HG03108 (cell line): ENCODE results near the gene MIGA2.

ENCODE experiments used
- ATAC-seq: cut with Tn5 transposase; IDR thresholded peaks from one replicate; pipeline ENCODE4 v1.9.1; 2021; ENCODE audit warnings: moderate library complexity; ENCODE audit not compliant: unreplicated experiment

Gene MIGA2

GRCh38 chr9:129035838-129036237 lies 588 bp upstream of the MIGA2 start:
- ATAC-seq, result peak; percentile 1

- no peak for ATAC-seq
Measured at GRCh38 chr9:129036923-129037766, 719 bp downstream of the MIGA2 start.

DNA sequence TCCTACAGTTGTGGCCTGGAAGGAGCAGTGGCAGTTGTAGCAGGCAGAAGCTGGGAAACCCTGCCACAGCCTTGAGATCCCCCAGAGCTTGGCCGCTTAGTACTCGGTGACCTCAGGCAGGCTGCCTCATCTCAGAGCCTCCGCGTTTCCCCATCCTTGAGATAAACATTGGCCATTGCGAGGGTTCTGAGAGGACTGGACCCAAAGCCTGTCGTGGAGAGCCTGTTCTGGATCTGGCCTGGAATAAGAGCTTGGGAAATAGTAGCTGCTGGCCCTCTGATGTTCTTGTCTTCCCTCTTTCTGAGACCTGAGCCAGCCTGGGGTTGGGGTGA lies 1.3 kb downstream of the MIGA2 start:
- no peak for ATAC-seq

DNA sequence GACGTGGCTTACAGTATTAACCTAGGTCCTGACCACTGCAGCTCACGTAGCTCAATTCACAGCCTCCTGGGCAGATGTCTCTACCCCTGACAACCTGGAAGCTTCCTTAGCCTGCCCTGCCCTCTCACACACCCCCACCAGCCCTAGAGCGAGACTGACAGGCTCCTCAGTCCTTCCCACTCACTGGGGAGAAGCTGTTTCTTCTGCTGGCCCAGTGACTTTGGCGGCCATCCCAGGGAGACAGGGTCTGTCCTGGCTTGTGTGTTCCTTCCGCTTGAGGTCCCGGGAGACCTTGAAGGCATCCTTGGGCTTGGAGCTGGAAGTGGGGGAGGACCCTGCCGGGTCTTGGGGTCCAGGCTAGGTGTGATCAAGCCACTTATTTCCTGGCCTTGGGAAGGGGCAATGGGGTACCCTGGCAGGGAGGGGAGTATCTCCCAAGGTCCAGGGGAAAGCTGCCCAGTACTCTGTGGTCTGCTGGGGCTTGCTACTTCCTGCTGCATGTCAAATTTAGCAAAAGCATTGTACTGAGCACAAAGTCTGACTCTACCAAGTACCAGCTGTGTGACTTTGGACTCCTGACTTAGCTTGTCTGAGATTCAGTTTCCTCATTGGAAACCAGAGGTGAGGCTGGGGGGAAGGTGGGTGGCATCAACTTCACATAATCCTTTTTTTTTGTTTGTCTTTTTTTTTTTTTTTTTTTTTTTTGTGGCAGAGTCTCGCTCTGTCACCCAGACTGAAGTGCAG lies 1.9 kb downstream of the MIGA2 start:
- ATAC-seq, result no peak

DNA sequence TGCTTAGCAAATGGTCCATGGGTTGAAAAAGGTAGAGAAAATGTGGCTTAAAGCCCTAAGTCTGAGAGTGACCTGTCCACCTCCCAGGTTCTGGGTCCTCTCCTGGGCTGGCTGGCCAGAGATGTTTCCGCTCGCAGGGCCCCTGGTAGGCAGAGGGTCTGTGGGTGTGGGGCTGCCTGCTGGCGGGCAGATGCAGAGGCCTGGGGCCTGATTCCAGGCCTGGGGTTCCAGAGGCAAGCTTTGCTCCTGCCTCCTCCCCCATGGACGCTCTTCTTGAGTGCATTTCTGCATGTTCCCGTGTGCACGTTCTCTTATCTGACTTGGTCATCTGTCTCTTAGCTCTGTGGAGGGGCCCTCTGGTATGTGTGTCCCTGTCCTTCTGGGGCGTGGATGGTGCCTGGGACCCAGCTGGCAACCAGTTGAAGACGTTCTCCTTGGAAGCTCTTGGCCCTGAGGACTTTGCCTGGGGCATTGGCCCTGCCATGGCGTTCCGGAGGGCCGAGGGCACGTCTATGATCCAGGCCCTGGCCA lies 3.8 kb downstream of the MIGA2 start:
- no peak for ATAC-seq

DNA sequence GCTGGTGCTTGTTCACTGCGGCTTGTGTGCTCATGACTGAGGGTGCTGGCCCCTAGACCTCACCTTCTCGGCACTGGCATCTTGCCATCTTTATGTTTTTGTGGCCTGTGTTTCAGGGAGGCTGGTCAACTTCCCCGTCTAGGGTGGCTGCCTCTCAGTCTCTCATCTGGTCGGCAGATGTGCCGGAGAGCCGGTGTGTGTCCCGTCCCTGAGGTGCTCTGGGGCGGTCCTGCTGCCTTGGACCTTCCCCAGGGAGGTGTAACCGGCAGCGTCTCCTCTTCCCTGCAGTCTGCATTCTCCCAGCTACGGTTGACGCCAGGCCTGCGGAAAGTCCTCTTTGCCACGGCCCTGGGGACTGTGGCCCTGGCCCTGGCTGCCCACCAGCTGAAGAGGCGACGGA lies 5.6 kb downstream of the MIGA2 start:
- no peak for ATAC-seq

DNA sequence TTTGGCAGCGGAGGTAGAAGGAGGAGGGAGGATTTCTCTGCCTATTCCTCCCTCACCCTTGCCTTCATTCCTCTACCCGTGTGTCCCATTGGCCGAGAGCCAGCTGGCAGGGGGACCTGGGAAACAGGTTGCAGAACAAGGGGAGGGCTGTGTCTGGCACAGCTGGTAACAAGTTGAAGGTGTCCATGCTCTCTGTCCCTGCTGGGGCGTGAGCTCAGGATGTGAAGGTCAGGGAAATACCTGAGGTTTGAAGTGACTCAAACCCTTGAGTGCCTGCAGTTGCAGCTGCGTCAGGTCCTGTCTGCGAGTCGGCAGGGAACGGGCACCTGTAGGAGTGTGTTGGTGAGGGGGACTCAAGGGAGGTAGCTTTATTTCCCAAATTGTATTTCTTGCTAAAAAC lies 16.2 kb downstream of the MIGA2 start:
- ATAC-seq, result no peak

DNA sequence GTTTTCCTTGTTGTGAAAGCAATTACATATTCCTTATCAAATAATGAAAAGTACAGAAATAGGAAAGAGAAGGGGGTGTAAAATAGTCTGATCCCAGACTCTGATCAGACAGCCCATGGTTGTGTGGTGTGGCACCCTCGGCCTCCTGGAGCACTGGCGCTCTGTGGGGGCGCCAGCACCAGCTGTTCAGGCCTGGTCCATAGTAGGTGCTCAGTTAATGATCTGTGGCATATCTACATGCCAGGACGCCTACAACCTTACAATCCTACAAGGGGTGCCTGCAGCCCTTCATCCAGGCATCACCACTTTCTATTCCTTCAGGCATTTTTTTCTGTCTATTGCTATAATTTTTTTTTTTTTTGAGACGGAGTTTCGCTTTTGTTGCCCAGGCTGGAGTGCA lies 16.6 kb downstream of the MIGA2 start:
- no peak for ATAC-seq

DNA sequence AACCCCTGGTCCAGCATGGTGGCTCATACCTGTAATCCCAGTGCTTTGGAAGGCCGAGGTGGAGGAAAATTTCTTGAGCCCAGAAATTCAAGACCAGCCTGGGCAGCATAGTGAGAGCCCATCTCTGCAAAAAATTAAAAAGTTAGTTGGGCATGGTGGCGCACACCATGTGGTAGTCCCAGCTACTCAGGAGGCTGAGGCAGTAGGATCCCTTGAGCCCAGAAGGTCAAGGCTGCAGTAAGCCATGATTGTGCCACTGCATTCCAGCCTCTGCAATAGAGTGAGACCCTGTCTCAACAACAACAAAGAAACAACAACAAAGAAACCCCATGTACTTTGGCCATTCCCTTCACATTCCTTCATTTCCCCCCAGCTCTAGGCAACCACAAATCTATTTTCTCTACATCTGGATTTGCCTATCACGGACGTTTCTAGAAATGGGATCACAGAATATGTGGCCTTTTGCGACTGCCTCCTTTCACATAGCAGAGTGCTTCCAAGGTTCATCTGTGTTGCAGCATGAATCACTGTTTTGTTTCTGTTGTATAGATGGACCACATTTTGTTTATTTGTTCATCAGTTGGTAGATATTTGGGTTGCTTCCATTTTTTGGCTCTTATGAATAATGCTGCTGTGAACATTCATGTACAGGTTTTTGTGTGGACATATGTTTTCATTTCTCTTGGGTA lies 17.9 kb downstream of the MIGA2 start:
- no peak for ATAC-seq

- ATAC-seq, result no peak
Measured at GRCh38 chr9:129058965-129059795, 22.8 kb downstream of the MIGA2 start.

- ATAC-seq, result no peak
Measured at GRCh38 chr9:129059796-129060785, 23.7 kb downstream of the MIGA2 start.

DNA sequence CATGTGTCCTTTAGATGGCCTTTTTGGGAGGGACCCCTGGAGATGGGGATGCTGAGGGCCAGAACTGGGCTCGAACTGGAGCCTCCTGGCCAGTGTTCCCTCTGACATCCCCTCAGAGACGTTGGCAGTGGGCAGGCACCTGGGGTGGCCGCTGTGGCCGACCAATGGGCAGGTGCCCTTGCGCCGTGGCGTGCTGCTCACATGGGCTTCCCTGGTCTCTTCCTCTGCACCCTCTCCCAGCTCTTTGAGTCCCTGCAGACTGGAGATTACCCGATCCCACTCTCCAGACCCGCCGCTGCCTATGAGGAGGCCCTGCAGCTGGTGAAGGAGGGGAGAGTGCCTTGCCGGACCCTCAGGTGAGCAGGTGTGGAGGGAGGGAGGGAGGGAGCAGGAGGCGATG lies 24.6 kb downstream of the MIGA2 start:
- no peak for ATAC-seq

DNA sequence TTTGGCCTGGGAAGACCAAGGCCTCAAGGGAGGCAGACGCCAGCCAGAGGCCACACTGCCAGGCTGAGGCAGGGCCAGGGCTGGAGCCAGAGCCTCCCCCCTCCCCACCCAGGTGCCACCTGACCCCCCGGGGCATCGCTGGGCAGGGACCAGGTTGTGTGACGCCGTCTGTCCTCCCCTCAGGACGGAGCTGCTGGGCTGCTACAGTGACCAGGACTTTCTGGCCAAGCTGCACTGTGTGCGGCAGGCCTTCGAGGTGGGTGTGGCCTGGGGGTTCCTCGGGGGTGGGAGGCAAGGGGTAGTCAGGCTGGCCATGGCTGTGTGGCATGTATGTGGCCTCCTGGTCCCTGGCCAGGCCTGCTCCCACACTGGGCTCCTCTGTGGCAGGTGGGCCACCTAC lies 26.6 kb downstream of the MIGA2 start:
- no peak for ATAC-seq

- no peak for ATAC-seq
Measured at GRCh38 chr9:129064499-129064908, 28.1 kb downstream of the MIGA2 start.

- ATAC-seq, result no peak
Measured at GRCh38 chr9:129068110-129068509, 31.7 kb downstream of the MIGA2 start.

GRCh38 chr9:129068990-129069861 lies 32.8 kb downstream of the MIGA2 start:
- ATAC-seq, result peak; percentile 61

DNA sequence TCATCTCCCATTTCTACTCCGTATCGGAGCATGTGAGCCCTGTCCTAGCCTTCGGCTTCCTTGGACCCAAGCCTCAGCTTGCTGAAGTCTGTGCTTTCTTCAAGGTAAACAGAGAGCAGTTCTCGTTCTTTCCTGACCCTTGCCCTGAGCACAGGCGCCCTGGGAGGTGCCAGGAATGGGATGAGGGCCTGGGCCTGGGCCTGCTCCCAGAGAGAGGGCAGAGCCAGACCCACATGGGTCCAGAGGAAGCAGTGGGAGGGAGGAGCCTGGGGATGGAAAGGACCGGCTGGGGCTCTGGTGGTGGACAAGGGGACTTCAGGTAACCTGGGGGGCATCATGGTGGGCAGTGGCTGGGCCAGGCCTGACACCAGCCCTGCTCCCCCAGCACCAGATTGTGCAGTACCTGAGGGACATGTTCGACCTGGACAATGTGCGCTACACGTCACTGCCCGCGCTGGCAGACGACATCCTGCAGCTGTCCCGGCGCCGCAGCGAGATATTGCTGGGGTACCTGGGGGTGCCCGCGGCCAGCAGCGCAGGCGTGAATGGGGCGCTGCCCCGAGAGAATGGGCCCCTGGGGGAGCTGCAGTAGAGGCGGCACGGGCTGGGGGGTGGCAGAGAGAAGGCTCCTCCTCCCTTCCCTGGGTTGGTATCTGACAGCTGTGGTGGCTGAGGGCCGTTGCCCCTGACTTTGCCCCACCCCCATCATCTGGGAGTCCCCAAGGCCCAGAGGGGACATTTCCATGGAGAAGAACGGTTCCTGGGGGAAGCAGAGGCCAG lies 33.6 kb downstream of the MIGA2 start:
- ATAC-seq, result no peak
